Measurements from ENCODE around the gene SOS1. TPM values are rescaled to one million over a fixed set of nuclear protein-coding genes. Genes with fewer than 3 reads are reported as not detected.

The SOS1 gene
- total and polyA plus RNA-seq, 2 donors (not counting 1 experiment from before 2014, with no cell fraction given) = 18.2 to 58.1 TPM

DNA sequence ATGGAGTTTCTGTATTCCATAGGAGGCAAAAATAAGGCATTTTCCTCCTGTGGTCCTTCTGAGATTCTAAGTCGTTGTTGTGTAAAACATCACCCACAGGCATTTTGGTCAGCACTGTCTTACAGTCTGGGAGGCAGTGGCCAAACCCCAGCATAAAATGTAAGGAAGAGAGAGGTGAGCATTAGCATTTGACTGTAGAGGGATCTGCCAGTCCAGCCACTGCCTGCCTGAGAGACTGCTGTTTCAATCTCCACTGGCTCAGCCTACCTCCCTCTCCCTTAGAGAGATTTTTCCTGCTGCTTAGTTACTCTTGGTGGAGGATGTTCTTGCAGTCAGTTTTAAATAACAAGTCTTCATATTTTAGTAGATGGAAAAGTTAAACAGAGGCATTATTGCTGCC lies 154.2 kb downstream of the SOS1 start:
- H3K27me3 Mint-ChIP-seq = peaks cover 5% of the 10 kb centered on the region
- POLR2A ChIA-PET = no interaction called here
- TF ChIP-seq, protein P1, sequence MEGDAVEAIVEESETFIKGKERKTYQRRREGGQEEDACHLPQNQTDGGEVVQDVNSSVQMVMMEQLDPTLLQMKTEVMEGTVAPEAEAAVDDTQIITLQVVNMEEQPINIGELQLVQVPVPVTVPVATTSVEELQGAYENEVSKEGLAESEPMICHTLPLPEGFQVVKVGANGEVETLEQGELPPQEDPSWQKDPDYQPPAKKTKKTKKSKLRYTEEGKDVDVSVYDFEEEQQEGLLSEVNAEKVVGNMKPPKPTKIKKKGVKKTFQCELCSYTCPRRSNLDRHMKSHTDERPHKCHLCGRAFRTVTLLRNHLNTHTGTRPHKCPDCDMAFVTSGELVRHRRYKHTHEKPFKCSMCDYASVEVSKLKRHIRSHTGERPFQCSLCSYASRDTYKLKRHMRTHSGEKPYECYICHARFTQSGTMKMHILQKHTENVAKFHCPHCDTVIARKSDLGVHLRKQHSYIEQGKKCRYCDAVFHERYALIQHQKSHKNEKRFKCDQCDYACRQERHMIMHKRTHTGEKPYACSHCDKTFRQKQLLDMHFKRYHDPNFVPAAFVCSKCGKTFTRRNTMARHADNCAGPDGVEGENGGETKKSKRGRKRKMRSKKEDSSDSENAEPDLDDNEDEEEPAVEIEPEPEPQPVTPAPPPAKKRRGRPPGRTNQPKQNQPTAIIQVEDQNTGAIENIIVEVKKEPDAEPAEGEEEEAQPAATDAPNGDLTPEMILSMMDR (IDR thresholded peaks at IDR 0.05) = no peak
- no peak for TF ChIP-seq EZH2 (IDR thresholded peaks at IDR 0.05; ENCODE audit: borderline replicate concordance, insufficient read depth, low read depth, low read length, poor library complexity, severe bottlenecking)

DNA sequence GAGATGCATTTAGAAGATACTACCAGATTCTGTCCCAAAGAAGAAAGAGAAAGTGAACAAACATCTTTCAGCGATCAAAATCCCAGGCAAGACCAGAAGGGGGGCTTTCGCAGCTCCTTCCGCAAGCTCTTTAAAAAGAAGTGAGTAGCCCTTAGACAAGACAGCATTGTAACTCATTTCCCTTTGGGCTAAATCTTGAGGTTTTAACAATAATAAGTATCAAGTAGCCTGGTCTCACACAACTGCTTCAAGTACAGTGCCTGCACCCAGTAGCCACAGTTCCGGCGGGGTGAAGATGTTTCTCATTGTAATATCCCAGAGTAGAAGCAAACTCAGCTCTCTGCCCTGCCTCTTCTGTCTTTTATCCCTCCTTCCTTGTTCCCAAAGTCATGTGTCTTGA lies 154.8 kb downstream of the SOS1 start:
- Histone ChIP-seq H3K27ac (ENCODE audit: low read length in 2 of 2) (no peak overlapping the region), H3K9me3 (ENCODE audit: control extremely low read depth in 1 of 3, control insufficient read depth in 2 of 3, insufficient read depth in 1 of 3, low read length in 2 of 3) (no peaks in the 10 kb centered on the region), H3K27me3 (replicated peaks in 1 of 4; ENCODE audit: control extremely low read depth in 1 of 4, control insufficient read depth in 3 of 4, insufficient read depth in 4 of 4, low read length in 3 of 4) (peaks cover 0 to 6% (median 0%) of the 10 kb centered on the region in 4 experiments), H3K4me3 (ENCODE audit: control extremely low read depth in 1 of 5, extremely low read depth in 1 of 5, insufficient read depth in 1 of 5, low read depth in 2 of 5, low read length in 4 of 5) (no peak overlapping the region), H3K36me3 (replicated peaks in 1 of 2; ENCODE audit: control extremely low read depth in 1 of 2, control insufficient read depth in 1 of 2, extremely low read depth in 1 of 2, insufficient read depth in 2 of 2, low read length in 1 of 2) (no peaks in the 10 kb centered on the region), H3K4me1 (ENCODE audit: control insufficient read depth in 2 of 2, insufficient read depth in 2 of 2, low read length in 2 of 2) (no peaks in the 10 kb centered on the region), H3K4me2 (replicated peaks; ENCODE audit: low read depth, low read length, poor library complexity, severe bottlenecking) (no peak overlapping the region), H3K79me2 (ENCODE audit: control insufficient read depth, insufficient read depth, low read length) (no peaks in the 10 kb centered on the region), H3K9ac (ENCODE audit: low read length) (no peak overlapping the region), H2AFZ (ENCODE audit: insufficient read depth, low read depth, low read length, poor library complexity, severe bottlenecking) (no peak overlapping the region), H4K20me1 (ENCODE audit: control insufficient read depth, insufficient read depth, low read length, poor library complexity, severe bottlenecking) (no peaks in the 10 kb centered on the region)
- DNase-seq (no peak), ATAC-seq (ENCODE audit: low read depth) (no peak)
- ChIA-PET POLR2A (no interaction called here), CTCF (interaction anchor here (2.1 kb wide), 1 partner anchor 18 kb away, joined by 8 read pairs; no protein-coding TSS in a partner anchor)
- 90% methylated on average over 2 of the region's 5 CpGs for WGBS (ENCODE audit: insufficient coverage)
- intact Hi-C loops (cut with micrococcal nuclease) = no loop called here
- no peaks in the 10 kb centered on the region for H3K9me3 Mint-ChIP-seq (ENCODE audit: insufficient read depth)
- no peak for TF ChIP-seq EZH2 (IDR thresholded peaks at IDR 0.05; ENCODE audit: borderline replicate concordance, insufficient read depth, low read depth, low read length, poor library complexity, severe bottlenecking)
- TF ChIP-seq, protein P1 (IDR thresholded peaks at IDR 0.05) = no peak
- H3K27ac Mint-ChIP-seq = no peak overlapping the region
- H3K4me3 Mint-ChIP-seq = no peak overlapping the region
- H3K4me1 Mint-ChIP-seq = peaks cover 1% of the 10 kb centered on the region
- H3K27me3 Mint-ChIP-seq = peaks cover 11% of the 10 kb centered on the region

More for the DNA sequence above, 154.2 kb downstream of the SOS1 start:
- no peak overlapping the region for H2AFZ ChIP-seq (ENCODE audit: insufficient read depth, low read depth, low read length, poor library complexity, severe bottlenecking)
- intact Hi-C loops (cut with micrococcal nuclease) = no loop called here
- H3K36me3 ChIP-seq (replicated peaks in 1 of 2; ENCODE audit: control extremely low read depth in 1 of 2, control insufficient read depth in 1 of 2, extremely low read depth in 1 of 2, insufficient read depth in 2 of 2, low read length in 1 of 2) = no peaks in the 10 kb centered on the region
- DNase-seq = no peak
- CTCF ChIA-PET = no interaction called here
- no peaks in the 10 kb centered on the region for H3K4me1 Mint-ChIP-seq
- H3K4me2 ChIP-seq (replicated peaks; ENCODE audit: low read depth, low read length, poor library complexity, severe bottlenecking) = no peak overlapping the region
- ATAC-seq (ENCODE audit: low read depth) = no peak
- no peaks in the 10 kb centered on the region for H3K79me2 ChIP-seq (ENCODE audit: control insufficient read depth, insufficient read depth, low read length)
- H3K9me3 ChIP-seq (ENCODE audit: control extremely low read depth in 1 of 3, control insufficient read depth in 2 of 3, insufficient read depth in 1 of 3, low read length in 2 of 3) = no peaks in the 10 kb centered on the region
- no peak overlapping the region for H3K27ac ChIP-seq (ENCODE audit: low read length in 2 of 2)
- H3K27ac Mint-ChIP-seq = no peak overlapping the region
- no peak overlapping the region for H3K9ac ChIP-seq (ENCODE audit: low read length)
- no peaks in the 10 kb centered on the region for H3K9me3 Mint-ChIP-seq (ENCODE audit: insufficient read depth)
- H3K4me1 ChIP-seq (ENCODE audit: control insufficient read depth in 2 of 2, insufficient read depth in 2 of 2, low read length in 2 of 2) = no peaks in the 10 kb centered on the region
- WGBS (ENCODE audit: insufficient coverage) = no CpG with 5 or more reads among the region's 1 CpG
- no peaks in the 10 kb centered on the region for H3K27me3 ChIP-seq (replicated peaks in 1 of 4; ENCODE audit: control extremely low read depth in 1 of 4, control insufficient read depth in 3 of 4, insufficient read depth in 4 of 4, low read length in 3 of 4)
- no peak overlapping the region for H3K4me3 ChIP-seq (ENCODE audit: control extremely low read depth in 1 of 5, extremely low read depth in 1 of 5, insufficient read depth in 1 of 5, low read depth in 2 of 5, low read length in 4 of 5)
- no peak overlapping the region for H3K4me3 Mint-ChIP-seq
- H4K20me1 ChIP-seq (ENCODE audit: control insufficient read depth, insufficient read depth, low read length, poor library complexity, severe bottlenecking) = no peaks in the 10 kb centered on the region

Measured in B cell (primary cell).